HepG2 (cell line): ENCODE results near the gene AGXT. TPM values are rescaled to one million over a fixed set of nuclear protein-coding genes. Genes with fewer than 3 reads are reported as not detected.

Experiments used
- DR1 ChIP-seq: sonication (generic); formaldehyde crosslinking; IDR thresholded peaks from 2 replicates; pipeline ENCODE4 v1.8.0; 2021; ENCODE audit warnings: mild to moderate bottlenecking, missing genetic modification reagents, inconsistent platforms
- ETS1 ChIP-seq: sonication (generic); formaldehyde crosslinking; IDR thresholded peaks from 2 replicates; pipeline ENCODE4 v1.4.0; 2020; ENCODE audit warnings: missing genetic modification reagents
- PITX1 ChIP-seq: sonication (generic); formaldehyde crosslinking; IDR thresholded peaks from 2 replicates; pipeline ENCODE4 v1.5.1; 2020; ENCODE audit warnings: mild to moderate bottlenecking, missing genetic modification reagents
- RARG ChIP-seq: sonication (generic); formaldehyde crosslinking; IDR thresholded peaks from 2 replicates; pipeline ENCODE4 v1.4.0; 2020; ENCODE audit warnings: low read depth, mild to moderate bottlenecking, missing genetic modification reagents
- SIX1 ChIP-seq: sonication (generic); formaldehyde crosslinking; IDR thresholded peaks from 2 replicates; pipeline ENCODE4 v1.4.0; 2020; ENCODE audit warnings: missing genetic modification reagents, borderline replicate concordance
- UBTF ChIP-seq: sonication (generic); formaldehyde crosslinking; IDR thresholded peaks from 2 replicates; pipeline ENCODE4 v1.4.0; 2020; ENCODE audit warnings: mild to moderate bottlenecking, missing genetic modification reagents
- ZNF354B ChIP-seq: sonication (generic); formaldehyde crosslinking; IDR thresholded peaks from 2 replicates; pipeline ENCODE4 v1.8.0; 2022; ENCODE audit warnings: mild to moderate bottlenecking, missing genetic modification reagents
- ZNF562 ChIP-seq: sonication (generic); formaldehyde crosslinking; IDR thresholded peaks from 2 replicates; pipeline ENCODE4 v1.8.0; 2022; ENCODE audit warnings: missing genetic modification reagents, borderline replicate concordance
- ZNF770 ChIP-seq: sonication (generic); formaldehyde crosslinking; IDR thresholded peaks from 2 replicates; pipeline ENCODE4 v1.5.0; 2020; ENCODE audit warnings: mild to moderate bottlenecking, missing genetic modification reagents
- polyA plus RNA-seq, 8 experiments: library from polyadenylated mRNA; depleted of rRNA in 3 of 8; stranded (reverse) in 7 of 8; unstranded in 1 of 8; fragments of >200 nt; fragmentation: Illumina TruSeq in 4 of 8; extraction: Trizol in 4 of 8; gene quantifications; 2 replicates each; pipeline versions ENCODE4 v1.2.1 to v1.2.3, GENCODE V29; 2011 to 2016; ENCODE audit warnings: low read depth in 4 of 8, missing spikeins in 1 of 8, mixed read lengths in 1 of 8; ENCODE audit not compliant: insufficient read depth in 1 of 8
- total RNA-seq, 5 experiments: library from RNA; depleted of rRNA; stranded (reverse); fragments of >200 nt; fragmentation: Illumina TruSeq; extraction: Trizol; gene quantifications; 2 replicates each; pipeline ENCODE4 v1.2.3, GENCODE V29; 2016; ENCODE audit warnings: low read depth in 1 of 5
- TF ChIP-seq, protein P1 (sequence below), 2 experiments: fragments of 450-650 bp in 1 of 2; sonication (generic) in 1 of 2; formaldehyde crosslinking; IDR thresholded peaks; 2 replicates each; pipeline versions ENCODE4 v1.5.0 to v1.8.0; 2020 to 2022; ENCODE audit warnings: mild to moderate bottlenecking in 1 of 2, missing genetic modification reagents in 1 of 2
- TF ChIP-seq, protein P2 (sequence below): sonication (generic); formaldehyde crosslinking; IDR thresholded peaks from 2 replicates; pipeline ENCODE4 v1.5.0; 2020; ENCODE audit warnings: mild to moderate bottlenecking, missing genetic modification reagents, borderline replicate concordance
- TF ChIP-seq, protein P3 (sequence below): sonication (generic); formaldehyde crosslinking; IDR thresholded peaks from 2 replicates; pipeline ENCODE4 v1.4.0; 2020; ENCODE audit warnings: missing genetic modification reagents

The AGXT gene
- total and polyA plus RNA-seq, 2 of the 13 experiments (the other 11 are each of a cell fraction or from before 2014, with no cell fraction given): 41.9 to 96.1 TPM

- TF ChIP-seq ETS1 (no peak), ZNF562 (no peak), ZNF770 (CRISPR knock-in tag) (no peak), ZNF354B (peak; percentile 97; the same call in 1 of the 2 replicates), SIX1 (CRISPR knock-in tag) (peak; percentile 81; the same call in 1 of the 2 replicates), DR1 (CRISPR knock-in tag) (peak; percentile 69; the same call in 1 of the 2 replicates), PITX1 (CRISPR knock-in tag) (peak; percentile 86), RARG (CRISPR knock-in tag) (no peak), UBTF (peak; percentile 80)
- TF ChIP-seq, protein P1, sequence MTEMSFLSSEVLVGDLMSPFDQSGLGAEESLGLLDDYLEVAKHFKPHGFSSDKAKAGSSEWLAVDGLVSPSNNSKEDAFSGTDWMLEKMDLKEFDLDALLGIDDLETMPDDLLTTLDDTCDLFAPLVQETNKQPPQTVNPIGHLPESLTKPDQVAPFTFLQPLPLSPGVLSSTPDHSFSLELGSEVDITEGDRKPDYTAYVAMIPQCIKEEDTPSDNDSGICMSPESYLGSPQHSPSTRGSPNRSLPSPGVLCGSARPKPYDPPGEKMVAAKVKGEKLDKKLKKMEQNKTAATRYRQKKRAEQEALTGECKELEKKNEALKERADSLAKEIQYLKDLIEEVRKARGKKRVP (CRISPR knock-in tag; IDR thresholded peaks at IDR 0.05): no peak; a peak in 1 of 4 replicates
- TF ChIP-seq, protein P2, sequence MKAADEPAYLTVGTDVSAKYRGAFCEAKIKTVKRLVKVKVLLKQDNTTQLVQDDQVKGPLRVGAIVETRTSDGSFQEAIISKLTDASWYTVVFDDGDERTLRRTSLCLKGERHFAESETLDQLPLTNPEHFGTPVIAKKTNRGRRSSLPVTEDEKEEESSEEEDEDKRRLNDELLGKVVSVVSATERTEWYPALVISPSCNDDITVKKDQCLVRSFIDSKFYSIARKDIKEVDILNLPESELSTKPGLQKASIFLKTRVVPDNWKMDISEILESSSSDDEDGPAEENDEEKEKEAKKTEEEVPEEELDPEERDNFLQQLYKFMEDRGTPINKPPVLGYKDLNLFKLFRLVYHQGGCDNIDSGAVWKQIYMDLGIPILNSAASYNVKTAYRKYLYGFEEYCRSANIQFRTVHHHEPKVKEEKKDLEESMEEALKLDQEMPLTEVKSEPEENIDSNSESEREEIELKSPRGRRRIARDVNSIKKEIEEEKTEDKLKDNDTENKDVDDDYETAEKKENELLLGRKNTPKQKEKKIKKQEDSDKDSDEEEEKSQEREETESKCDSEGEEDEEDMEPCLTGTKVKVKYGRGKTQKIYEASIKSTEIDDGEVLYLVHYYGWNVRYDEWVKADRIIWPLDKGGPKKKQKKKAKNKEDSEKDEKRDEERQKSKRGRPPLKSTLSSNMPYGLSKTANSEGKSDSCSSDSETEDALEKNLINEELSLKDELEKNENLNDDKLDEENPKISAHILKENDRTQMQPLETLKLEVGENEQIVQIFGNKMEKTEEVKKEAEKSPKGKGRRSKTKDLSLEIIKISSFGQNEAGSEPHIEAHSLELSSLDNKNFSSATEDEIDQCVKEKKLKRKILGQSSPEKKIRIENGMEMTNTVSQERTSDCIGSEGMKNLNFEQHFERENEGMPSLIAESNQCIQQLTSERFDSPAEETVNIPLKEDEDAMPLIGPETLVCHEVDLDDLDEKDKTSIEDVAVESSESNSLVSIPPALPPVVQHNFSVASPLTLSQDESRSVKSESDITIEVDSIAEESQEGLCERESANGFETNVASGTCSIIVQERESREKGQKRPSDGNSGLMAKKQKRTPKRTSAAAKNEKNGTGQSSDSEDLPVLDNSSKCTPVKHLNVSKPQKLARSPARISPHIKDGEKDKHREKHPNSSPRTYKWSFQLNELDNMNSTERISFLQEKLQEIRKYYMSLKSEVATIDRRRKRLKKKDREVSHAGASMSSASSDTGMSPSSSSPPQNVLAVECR (CRISPR knock-in tag): peak; percentile 80; the same call in 1 of the 2 replicates
- TF ChIP-seq, protein P3, sequence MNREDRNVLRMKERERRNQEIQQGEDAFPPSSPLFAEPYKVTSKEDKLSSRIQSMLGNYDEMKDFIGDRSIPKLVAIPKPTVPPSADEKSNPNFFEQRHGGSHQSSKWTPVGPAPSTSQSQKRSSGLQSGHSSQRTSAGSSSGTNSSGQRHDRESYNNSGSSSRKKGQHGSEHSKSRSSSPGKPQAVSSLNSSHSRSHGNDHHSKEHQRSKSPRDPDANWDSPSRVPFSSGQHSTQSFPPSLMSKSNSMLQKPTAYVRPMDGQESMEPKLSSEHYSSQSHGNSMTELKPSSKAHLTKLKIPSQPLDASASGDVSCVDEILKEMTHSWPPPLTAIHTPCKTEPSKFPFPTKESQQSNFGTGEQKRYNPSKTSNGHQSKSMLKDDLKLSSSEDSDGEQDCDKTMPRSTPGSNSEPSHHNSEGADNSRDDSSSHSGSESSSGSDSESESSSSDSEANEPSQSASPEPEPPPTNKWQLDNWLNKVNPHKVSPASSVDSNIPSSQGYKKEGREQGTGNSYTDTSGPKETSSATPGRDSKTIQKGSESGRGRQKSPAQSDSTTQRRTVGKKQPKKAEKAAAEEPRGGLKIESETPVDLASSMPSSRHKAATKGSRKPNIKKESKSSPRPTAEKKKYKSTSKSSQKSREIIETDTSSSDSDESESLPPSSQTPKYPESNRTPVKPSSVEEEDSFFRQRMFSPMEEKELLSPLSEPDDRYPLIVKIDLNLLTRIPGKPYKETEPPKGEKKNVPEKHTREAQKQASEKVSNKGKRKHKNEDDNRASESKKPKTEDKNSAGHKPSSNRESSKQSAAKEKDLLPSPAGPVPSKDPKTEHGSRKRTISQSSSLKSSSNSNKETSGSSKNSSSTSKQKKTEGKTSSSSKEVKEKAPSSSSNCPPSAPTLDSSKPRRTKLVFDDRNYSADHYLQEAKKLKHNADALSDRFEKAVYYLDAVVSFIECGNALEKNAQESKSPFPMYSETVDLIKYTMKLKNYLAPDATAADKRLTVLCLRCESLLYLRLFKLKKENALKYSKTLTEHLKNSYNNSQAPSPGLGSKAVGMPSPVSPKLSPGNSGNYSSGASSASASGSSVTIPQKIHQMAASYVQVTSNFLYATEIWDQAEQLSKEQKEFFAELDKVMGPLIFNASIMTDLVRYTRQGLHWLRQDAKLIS (CRISPR knock-in tag): 0 out of 2 replicates have a peak, but pooled peaks have one; percentile 38
These were observed 8.0 kb downstream of the AGXT start (continued) for GRCh38 chr2:240876475-240877251.
